GM12873 (cell line): ENCODE measurements around the gene FGF12.

Source experiments
- TF ChIP-seq, protein P1 (sequence below): IDR thresholded peaks from 2 replicates; pipeline ENCODE4 v1.5.1; 2012; ENCODE audit warnings: low read depth, mild to moderate bottlenecking, moderate library complexity, low read length, control low read depth; ENCODE audit not compliant: insufficient read depth; ENCODE audit errors: missing control alignments

FGF12 gene

DNA sequence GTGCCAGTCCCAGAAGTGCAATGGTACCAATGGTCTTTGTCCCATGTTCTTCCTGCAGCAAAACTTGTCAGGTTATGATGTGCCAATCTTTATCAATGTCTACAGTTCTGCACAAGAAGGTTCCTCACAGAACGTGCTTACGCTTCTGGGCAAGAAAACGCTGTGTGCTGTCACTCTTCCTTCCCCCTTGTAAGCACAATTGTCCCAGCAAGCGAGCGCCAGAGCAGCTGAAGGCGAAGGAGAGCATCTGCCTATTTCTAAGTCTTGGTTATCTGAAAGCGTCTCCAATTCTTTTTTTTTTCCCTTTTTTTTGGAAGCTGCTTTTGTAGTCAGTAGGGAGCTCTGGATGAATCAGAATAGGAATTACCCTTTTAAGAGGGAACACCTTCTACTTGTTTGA is 514.4 kb downstream of the FGF12 start:
- TF ChIP-seq, protein P1, sequence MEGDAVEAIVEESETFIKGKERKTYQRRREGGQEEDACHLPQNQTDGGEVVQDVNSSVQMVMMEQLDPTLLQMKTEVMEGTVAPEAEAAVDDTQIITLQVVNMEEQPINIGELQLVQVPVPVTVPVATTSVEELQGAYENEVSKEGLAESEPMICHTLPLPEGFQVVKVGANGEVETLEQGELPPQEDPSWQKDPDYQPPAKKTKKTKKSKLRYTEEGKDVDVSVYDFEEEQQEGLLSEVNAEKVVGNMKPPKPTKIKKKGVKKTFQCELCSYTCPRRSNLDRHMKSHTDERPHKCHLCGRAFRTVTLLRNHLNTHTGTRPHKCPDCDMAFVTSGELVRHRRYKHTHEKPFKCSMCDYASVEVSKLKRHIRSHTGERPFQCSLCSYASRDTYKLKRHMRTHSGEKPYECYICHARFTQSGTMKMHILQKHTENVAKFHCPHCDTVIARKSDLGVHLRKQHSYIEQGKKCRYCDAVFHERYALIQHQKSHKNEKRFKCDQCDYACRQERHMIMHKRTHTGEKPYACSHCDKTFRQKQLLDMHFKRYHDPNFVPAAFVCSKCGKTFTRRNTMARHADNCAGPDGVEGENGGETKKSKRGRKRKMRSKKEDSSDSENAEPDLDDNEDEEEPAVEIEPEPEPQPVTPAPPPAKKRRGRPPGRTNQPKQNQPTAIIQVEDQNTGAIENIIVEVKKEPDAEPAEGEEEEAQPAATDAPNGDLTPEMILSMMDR = no peak

DNA sequence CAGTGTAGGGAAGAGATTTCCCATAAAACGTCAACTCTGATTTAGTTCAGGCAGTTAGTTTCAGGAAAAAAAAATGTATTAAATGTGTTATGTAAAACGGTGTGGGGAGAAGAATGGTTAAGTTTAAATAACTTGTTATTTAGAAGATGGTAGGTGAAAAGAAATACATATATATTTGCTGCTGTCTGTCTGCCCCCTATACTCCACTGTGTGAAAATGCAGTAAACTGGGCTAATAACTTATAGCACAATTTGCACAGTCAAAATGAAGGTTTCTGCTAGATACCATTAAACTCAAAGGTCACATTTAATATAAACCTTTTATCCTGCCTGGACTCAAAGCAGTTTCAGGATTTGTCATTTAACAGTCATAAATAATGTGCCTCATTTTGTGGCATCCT is 515.0 kb downstream of the FGF12 start:
- TF ChIP-seq, protein P1 = no peak

DNA sequence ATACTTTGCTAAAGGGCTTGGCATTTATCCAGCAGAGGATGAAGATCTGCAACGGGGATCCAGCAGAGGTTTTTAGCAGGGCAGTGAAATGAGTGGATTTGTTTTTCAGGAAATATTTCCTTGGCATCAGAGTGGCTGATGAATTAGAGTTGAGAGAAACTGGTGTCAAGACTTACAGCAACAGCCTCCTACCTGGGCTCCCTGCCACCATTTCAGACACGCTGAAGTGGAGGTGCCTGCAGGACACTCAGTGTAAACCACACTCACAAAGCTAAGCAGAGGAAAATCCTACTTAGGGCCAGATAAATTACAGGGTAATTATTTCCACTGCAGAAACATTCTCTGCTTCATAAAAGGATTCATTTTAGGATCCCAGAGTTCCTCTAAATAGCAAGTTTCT is 519.7 kb downstream of the FGF12 start:
- TF ChIP-seq, protein P1 = no peak

DNA sequence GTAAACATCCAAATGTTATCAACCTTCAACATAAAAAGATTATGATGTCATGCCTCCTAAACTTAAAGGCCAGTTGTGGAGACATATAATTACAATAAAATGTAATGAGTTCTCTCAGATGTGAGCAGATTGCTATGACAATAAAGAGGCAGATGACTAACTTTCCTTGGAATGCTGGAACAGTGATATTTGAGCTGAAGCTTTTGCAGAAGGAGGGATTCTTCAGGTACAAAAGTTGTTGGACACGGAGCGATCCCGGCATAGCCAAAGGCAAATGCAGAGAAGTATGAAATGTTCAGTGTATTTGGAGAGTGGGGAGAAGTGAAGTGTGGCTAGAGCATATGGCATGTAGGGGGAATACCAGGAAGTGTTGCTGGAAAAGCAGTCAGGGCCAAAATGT is 520.1 kb downstream of the FGF12 start:
- TF ChIP-seq, protein P1 = no peak

DNA sequence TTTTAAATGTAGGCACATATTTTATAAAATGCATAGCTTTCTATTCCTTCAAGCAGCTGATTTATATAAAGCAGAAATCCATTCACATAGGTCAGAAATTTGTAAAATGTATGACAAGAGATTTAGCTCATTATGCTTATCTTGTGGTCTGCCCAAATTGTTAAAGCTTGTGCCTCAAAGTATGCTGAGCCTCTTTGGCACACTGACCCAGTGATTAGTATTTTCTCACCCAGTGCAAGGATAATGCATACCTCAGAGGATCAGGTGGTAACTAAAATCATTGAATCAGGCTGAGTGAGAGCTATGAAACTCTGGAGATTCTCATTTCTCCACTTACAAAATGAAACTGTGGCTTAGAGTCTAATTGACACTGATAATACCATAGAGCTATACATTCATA is 533.3 kb downstream of the FGF12 start:
- TF ChIP-seq, protein P1 = no peak

DNA sequence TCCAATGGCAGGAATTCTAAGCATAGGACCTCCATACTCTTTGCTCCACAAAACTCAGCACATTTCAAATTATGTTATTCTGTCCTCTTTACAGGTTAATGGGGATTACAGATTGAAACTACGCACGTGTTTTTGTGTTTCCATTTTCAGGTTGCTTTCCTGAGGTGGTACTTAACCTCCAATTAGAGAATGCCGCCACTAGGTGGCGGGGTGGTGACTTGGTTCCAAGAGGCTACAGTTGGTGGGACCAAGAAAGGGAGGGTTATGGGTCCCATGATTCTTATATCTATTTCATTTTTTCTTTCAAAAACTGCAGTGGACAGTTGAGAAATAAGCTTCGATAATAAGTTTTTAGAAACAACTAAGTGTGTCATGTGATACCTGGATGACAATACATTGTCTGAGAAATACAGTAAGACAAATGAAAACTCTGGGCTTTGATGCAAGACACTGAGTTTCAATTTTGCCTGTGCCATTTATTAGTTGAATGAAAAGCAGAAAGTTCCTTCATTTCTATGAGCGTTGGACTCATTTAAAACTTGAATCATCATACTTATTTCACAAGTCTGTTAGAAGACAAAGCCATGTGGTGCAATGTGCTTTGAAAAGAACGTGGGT is 539.0 kb downstream of the FGF12 start:
- TF ChIP-seq, protein P1 = peak; percentile 81

DNA sequence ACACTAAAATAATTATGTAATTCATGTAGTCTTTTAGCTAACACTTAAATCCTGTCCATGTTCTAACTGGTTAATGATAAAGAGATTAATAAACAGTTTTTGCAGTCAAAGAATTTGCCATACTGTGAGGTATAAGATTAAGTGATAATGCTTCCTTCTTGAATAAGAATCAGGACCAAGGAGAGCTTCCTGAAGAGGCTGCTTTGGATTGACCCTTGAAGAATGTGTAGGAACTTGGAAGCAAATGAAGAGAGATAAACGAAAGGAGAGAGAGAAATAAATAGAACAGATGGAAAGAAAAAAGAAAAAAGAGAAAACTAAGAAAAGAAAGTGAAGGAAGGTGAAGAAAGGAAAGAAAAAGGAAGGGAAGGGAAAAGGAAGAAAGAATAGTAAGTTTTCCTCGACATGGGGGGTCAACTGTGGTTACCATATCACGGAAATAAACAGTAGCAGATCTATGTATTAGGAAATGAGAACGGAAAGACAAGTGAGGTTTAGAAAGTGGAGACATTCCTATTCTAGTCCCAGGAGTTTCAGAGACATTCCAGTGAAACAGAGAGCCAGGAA is 539.8 kb downstream of the FGF12 start:
- TF ChIP-seq, protein P1 = no peak
